Cardiac muscle cell (in vitro differentiated cells and primary cell): ENCODE results near the gene ASPN. TPM values are rescaled to one million over a fixed set of nuclear protein-coding genes. Genes with fewer than 3 reads are reported as not detected.
"Not testable (repeated sequence)": the region's sequence is repeated elsewhere in the genome, so short reads cannot be mapped to it uniquely, and the experiment has no call there.

Experiments
- DNase-seq, 2 donors: peaks; one replicate each; pipeline versions ENCODE4 v3.0.0 to v3.0.0-alpha.2; 2010 to 2017; ENCODE audit warnings: low read depth in 1 of 2, low spot score in 1 of 2
- H3K27ac ChIP-seq: fragments of 200-600 bp; sonication (generic); 2 replicates; pipeline ENCODE4 v1.5.1; 2016
- H3K27me3 ChIP-seq: fragments of 200-600 bp; sonication (generic); 2 replicates; pipeline ENCODE4 v1.6.0; 2016; ENCODE audit warnings: control low read depth
- H3K36me3 ChIP-seq: fragments of 200-600 bp; sonication (generic); 2 replicates; pipeline ENCODE4 v1.5.1; 2016; ENCODE audit warnings: control low read depth
- H3K4me1 ChIP-seq: fragments of 200-600 bp; sonication (generic); 2 replicates; pipeline ENCODE4 v1.8.1; 2017; ENCODE audit warnings: low read depth, mild to moderate bottlenecking, mixed run types
- H3K4me3 ChIP-seq: fragments of 200-600 bp; sonication (generic); 2 replicates; pipeline ENCODE4 v1.5.1; 2016; ENCODE audit warnings: mild to moderate bottlenecking
- H3K9me3 ChIP-seq: fragments of 200-600 bp; sonication (generic); 2 replicates; pipeline ENCODE4 v1.5.1; 2017; ENCODE audit warnings: low read depth, mild to moderate bottlenecking, control low read depth
- CTCF ChIP-seq: IDR thresholded peaks from 2 replicates; pipeline ENCODE4 v1.5.1; 2012; ENCODE audit warnings: low read depth, mild to moderate bottlenecking, low read length
- polyA plus RNA-seq: library from polyadenylated mRNA; unstranded; fragments of >200 nt; fragmentation: Nextera tagmentation; extraction: Ambion mirVana; gene quantifications from 2 replicates; pipeline ENCODE4 v1.2.1, GENCODE V29; 2016
- total RNA-seq: library from RNA; depleted of rRNA; stranded (reverse); fragments of >200 nt; gene quantifications from 2 replicates; pipeline ENCODE4 v1.2.3, GENCODE V29; 2016

ASPN gene
- total and polyA plus RNA-seq, 2 experiments from 2014 or later: 0.24 TPM; not detected in 1

- H3K27ac ChIP-seq: no peak overlapping the region
- DNase-seq: no peak
- no peaks in the 10 kb centered on the region for H3K36me3 ChIP-seq
- TF ChIP-seq CTCF: no peak
- H3K9me3 ChIP-seq: no peaks in the 10 kb centered on the region
- H3K4me1 ChIP-seq: no peaks in the 10 kb centered on the region
- no peaks in the 10 kb centered on the region for H3K27me3 ChIP-seq
- no peak overlapping the region for H3K4me3 ChIP-seq
Observed at GRCh38 chr9:92422611-92423338, 59.5 kb downstream of the ASPN start.

GRCh38 chr9:92414566-92414965, 67.7 kb downstream of the ASPN start:
- DNase-seq: no peak
- TF ChIP-seq CTCF: no peak

GRCh38 chr9:92411157-92411556, 71.1 kb downstream of the ASPN start:
- not testable (repeated sequence) for H3K4me3 ChIP-seq, H3K4me1 ChIP-seq, H3K36me3 ChIP-seq, H3K9me3 ChIP-seq, H3K27ac ChIP-seq, H3K27me3 ChIP-seq, DNase-seq

More at GRCh38 chr9:92414566-92414965, 67.7 kb downstream of the ASPN start:
- no peak overlapping the region for H3K4me3 ChIP-seq
- H3K4me1 ChIP-seq: no peaks in the 10 kb centered on the region
- H3K9me3 ChIP-seq: no peaks in the 10 kb centered on the region
- H3K27ac ChIP-seq: no peak overlapping the region
- H3K27me3 ChIP-seq: no peaks in the 10 kb centered on the region
- H3K36me3 ChIP-seq: no peaks in the 10 kb centered on the region

DNA sequence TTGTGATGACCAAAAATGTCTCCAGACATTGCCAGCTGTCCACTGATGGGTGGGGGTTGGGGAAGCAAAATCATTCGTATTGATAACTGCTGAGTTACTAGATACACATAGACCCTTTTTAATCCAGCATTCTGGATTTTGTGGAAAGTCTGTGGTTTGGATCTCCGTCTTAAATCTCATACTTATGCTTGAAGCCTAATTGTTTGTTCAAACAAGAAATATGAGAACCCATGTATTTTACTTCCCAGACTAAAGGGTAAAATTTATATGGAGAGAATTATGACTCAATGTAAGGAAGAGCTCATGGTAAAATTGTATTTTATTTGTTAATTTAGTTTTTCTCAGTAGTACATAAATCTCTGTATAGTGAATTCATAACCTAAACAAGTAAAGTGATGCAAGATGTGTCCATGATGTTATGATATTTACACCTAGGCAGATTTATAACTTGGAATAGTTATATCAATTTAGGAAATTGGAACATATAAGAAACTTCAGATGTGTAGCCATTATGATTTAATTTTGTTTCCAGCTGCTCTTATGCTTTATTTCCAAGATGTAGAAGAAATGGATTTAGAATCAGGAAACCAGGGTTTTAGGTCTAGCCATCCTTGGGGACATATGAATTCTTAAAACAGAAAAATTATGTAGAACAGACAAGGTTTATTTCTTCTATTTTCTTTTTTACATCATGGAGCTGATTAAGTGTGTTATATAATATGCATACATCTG, 73.4 kb downstream of the ASPN start:
- Histone ChIP-seq H3K4me3 (no peak overlapping the region), H3K4me1 (no peaks in the 10 kb centered on the region), H3K27ac (no peak overlapping the region), H3K27me3 (no peaks in the 10 kb centered on the region), H3K9me3 (no peaks in the 10 kb centered on the region), H3K36me3 (no peaks in the 10 kb centered on the region)
- no peak for DNase-seq
- no peak for TF ChIP-seq CTCF

GRCh38 chr9:92407818-92408217, 74.5 kb downstream of the ASPN start:
- no peaks in the 10 kb centered on the region for H3K27me3 ChIP-seq
- H3K27ac ChIP-seq: no peak overlapping the region
- no peak for DNase-seq
- no peak for TF ChIP-seq CTCF
- no peak overlapping the region for H3K4me3 ChIP-seq
- no peaks in the 10 kb centered on the region for H3K4me1 ChIP-seq
- H3K36me3 ChIP-seq: no peaks in the 10 kb centered on the region
- no peaks in the 10 kb centered on the region for H3K9me3 ChIP-seq

GRCh38 chr9:92406477-92406876, 75.8 kb downstream of the ASPN start:
- Histone ChIP-seq H3K4me3 (no peak overlapping the region), H3K27me3 (no peaks in the 10 kb centered on the region), H3K4me1 (no peaks in the 10 kb centered on the region), H3K36me3 (no peaks in the 10 kb centered on the region), H3K27ac (no peak overlapping the region), H3K9me3 (no peaks in the 10 kb centered on the region)
- no peak for TF ChIP-seq CTCF
- DNase-seq: peak in 1 of 2 donors; percentile 54
